Uterus (tissue), 4 donors: ENCODE results near the gene TAS2R1. TPM values are rescaled to one million over a fixed set of nuclear protein-coding genes. Genes with fewer than 3 reads are reported as not detected.

ENCODE experiments used
- DNase-seq, 2 donors: peaks; one replicate each; pipeline ENCODE4 v3.0.0-alpha.2; 2019 to 2020
- H3K27ac ChIP-seq, 2 donors: fragments of 200-600 bp; sonication (generic); 1 replicate in 1 of 2; 2 replicates in 1 of 2; pipeline ENCODE4 v1.5.1; 2016 to 2018
- H3K27me3 ChIP-seq, 2 donors: fragments of 200-600 bp; sonication (generic); one replicate each; pipeline ENCODE4 v1.5.1; 2018 to 2019; ENCODE audit warnings: control low read depth in 1 of 2
- H3K36me3 ChIP-seq, 2 donors: fragments of 200-600 bp; sonication (generic); one replicate each; pipeline ENCODE4 v1.5.1; 2019; ENCODE audit warnings: control low read depth in 1 of 2
- H3K4me1 ChIP-seq, 2 donors: fragments of 200-600 bp; sonication (generic); one replicate each; pipeline ENCODE4 v1.5.1; 2018 to 2019; ENCODE audit warnings: control low read depth in 1 of 2
- H3K4me3 ChIP-seq, 2 donors: fragments of 200-600 bp; sonication (generic); 1 replicate in 1 of 2; 2 replicates in 1 of 2; pipeline ENCODE4 v1.5.1; 2018 to 2019; ENCODE audit warnings: mild to moderate bottlenecking in 1 of 2
- H3K9me3 ChIP-seq, 2 donors: fragments of 200-600 bp; sonication (generic); one replicate each; pipeline ENCODE4 v1.5.1; 2019; ENCODE audit warnings: control low read depth in 1 of 2
- CTCF ChIP-seq, 4 experiments: fragments of 200-600 bp in 2 of 4; fragments of 450-650 bp in 2 of 4; sonication (generic) in 2 of 4; IDR thresholded peaks; one replicate each; pipeline ENCODE4 v1.5.1; 2016 to 2019; ENCODE audit warnings: antibody characterized with exemption in 4 of 4, mild to moderate bottlenecking in 2 of 4, moderate library complexity in 1 of 4
- POLR2A ChIP-seq, 2 donors: fragments of 450-650 bp; IDR thresholded peaks; one replicate each; pipeline ENCODE4 v1.6.1; 2016; ENCODE audit warnings: antibody characterized with exemption in 2 of 2, mild to moderate bottlenecking in 1 of 2, moderate library complexity in 1 of 2
- intact Hi-C: fragments of 100-400 bp; cut with DNase I; formaldehyde crosslinking; loops from one replicate; pipeline ENCODE4 v1.15.1; 2023; ENCODE audit warnings: low total_unique reads
- total RNA-seq, 4 donors: library from RNA; depleted of rRNA in 3 of 4; stranded (reverse); fragments of >200 nt in 3 of 4; gene quantifications; one replicate each; pipeline versions ENCODE4 v1.1.0 to v1.2.4, GENCODE V29; 2014 to 2023
- donor health status: DM: yes; HTN: yes; CAD: no.

The TAS2R1 gene
- total RNA-seq, 4 donors from 2014 or later, result not detected

DNA sequence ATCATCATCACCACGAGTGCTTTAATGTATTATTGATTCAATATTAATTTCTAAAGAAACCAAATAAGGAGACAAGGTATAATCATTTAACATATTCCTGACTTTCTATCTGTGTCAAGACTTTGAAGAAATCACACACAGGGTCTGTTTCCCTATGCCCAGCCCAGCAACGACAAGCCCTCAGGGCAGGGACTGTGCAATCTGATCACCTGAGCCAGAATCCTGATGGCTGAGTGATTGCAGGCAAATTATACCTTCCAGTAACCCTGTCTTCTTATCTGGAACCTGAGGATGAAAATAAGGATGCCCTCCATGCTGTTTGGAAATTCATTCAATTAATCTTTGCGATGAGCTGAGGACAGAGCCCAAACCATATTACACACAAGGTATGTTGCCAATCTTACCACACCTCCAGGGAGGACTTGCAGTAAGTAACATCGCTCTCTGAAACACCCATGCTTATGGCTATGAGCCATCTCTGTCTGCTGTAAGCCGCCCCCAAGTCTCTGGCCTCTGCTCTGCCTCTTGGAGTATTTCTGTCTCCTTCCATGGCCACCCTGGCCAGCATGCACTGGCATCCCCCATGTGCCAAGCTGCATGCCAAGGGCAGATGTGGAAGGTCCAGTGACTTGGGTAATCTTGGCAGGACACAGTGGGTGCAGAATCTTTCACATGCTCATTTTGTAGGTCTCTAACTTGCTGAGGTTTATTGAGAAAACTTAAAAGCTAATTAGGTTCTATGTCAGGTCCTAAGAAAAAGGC lies 10.6 kb downstream of the TAS2R1 start:
- Histone ChIP-seq H3K27ac (no peak overlapping the region), H3K36me3 (no peaks in the 10 kb centered on the region), H3K27me3 (no peaks in the 10 kb centered on the region), H3K4me1 (no peaks in the 10 kb centered on the region), H3K4me3 (no peak overlapping the region), H3K9me3 (no peaks in the 10 kb centered on the region)
- DNase-seq, result no peak
- intact Hi-C loops, result no loop called here
- TF ChIP-seq CTCF (IDR thresholded peaks at IDR 0.05), result no peak
- no peak for TF ChIP-seq POLR2A (IDR thresholded peaks at IDR 0.05)

GRCh38 chr5:9617739-9618504 lies 12.2 kb downstream of the TAS2R1 start:
- Histone ChIP-seq H3K9me3 (no peaks in the 10 kb centered on the region), H3K4me1 (no peaks in the 10 kb centered on the region), H3K27ac (no peak overlapping the region), H3K36me3 (no peaks in the 10 kb centered on the region), H3K4me3 (no peak overlapping the region), H3K27me3 (no peaks in the 10 kb centered on the region)
- no peak for TF ChIP-seq CTCF (IDR thresholded peaks at IDR 0.05)
- no peak for TF ChIP-seq POLR2A (IDR thresholded peaks at IDR 0.05)
- DNase-seq, result no peak
- intact Hi-C loops, result no loop called here

DNA sequence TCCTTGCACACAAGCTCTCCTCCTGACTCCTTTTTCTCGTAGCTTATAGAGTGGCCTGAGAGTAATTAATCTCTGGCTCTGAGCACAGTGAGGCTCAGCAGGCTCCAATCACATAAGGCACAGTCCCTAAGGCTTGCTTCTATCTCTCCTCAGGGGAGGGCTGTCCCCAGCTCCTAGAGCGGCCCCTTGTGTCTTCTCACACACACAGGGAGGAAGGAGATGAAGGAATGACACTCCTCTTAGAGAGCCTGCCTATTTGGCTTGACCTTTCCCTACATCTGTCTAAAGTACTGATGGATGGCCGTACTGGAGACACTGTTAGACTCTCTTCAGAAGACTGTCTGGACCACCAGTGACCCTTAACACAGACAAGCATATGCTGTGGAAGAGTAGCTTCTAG lies 12.9 kb downstream of the TAS2R1 start:
- intact Hi-C loops, result no loop called here
- TF ChIP-seq CTCF (IDR thresholded peaks at IDR 0.05) (no peak), POLR2A (IDR thresholded peaks at IDR 0.05) (no peak)
- H3K36me3 ChIP-seq, result no peaks in the 10 kb centered on the region
- no peak overlapping the region for H3K27ac ChIP-seq
- no peaks in the 10 kb centered on the region for H3K4me1 ChIP-seq
- no peak for DNase-seq
- no peaks in the 10 kb centered on the region for H3K9me3 ChIP-seq
- no peak overlapping the region for H3K4me3 ChIP-seq
- no peaks in the 10 kb centered on the region for H3K27me3 ChIP-seq

- no peaks in the 10 kb centered on the region for H3K4me1 ChIP-seq
- intact Hi-C loops, result no loop called here
- no peaks in the 10 kb centered on the region for H3K36me3 ChIP-seq
- no peak overlapping the region for H3K4me3 ChIP-seq
- H3K27me3 ChIP-seq, result no peaks in the 10 kb centered on the region
- H3K27ac ChIP-seq, result no peak overlapping the region
- no peaks in the 10 kb centered on the region for H3K9me3 ChIP-seq
- TF ChIP-seq POLR2A (IDR thresholded peaks at IDR 0.05) (no peak), CTCF (IDR thresholded peaks at IDR 0.05) (no peak)
- DNase-seq, result no peak
Observed at GRCh38 chr5:9615331-9615730, 14.8 kb downstream of the TAS2R1 start.

- TF ChIP-seq CTCF (IDR thresholded peaks at IDR 0.05) (no peak), POLR2A (IDR thresholded peaks at IDR 0.05) (no peak)
- intact Hi-C loops, result no loop called here
- Histone ChIP-seq H3K9me3 (no peaks in the 10 kb centered on the region), H3K27ac (no peak overlapping the region), H3K27me3 (no peaks in the 10 kb centered on the region), H3K36me3 (no peaks in the 10 kb centered on the region), H3K4me3 (no peak overlapping the region), H3K4me1 (no peaks in the 10 kb centered on the region)
- DNase-seq, result no peak
Observed at GRCh38 chr5:9613360-9613759, 16.8 kb downstream of the TAS2R1 start.
